Peyer's patch (tissue), 4 donors: ENCODE results near the gene DNAH17.

Experiments
- CTCF ChIP-seq, 6 experiments: fragments of 450-650 bp in 4 of 6; fragments of 200-600 bp in 2 of 6; sonication (generic) in 1 of 6; IDR thresholded peaks; one replicate each; pipeline ENCODE4 v1.5.1; 2017 to 2019; ENCODE audit warnings: antibody characterized with exemption in 6 of 6, mild to moderate bottlenecking in 3 of 6, moderate library complexity in 1 of 6
- POLR2A ChIP-seq, 2 donors: fragments of 450-650 bp; IDR thresholded peaks; one replicate each; pipeline ENCODE4 v1.5.1; 2017; ENCODE audit warnings: antibody characterized with exemption in 2 of 2, mild to moderate bottlenecking in 2 of 2, moderate library complexity in 2 of 2

GRCh38 chr17:78450696-78451345 lies 126.4 kb downstream of the DNAH17 start:
- no peak for TF ChIP-seq POLR2A (IDR thresholded peaks at IDR 0.05)
- no peak for TF ChIP-seq CTCF (IDR thresholded peaks at IDR 0.05)
